Measurements from ENCODE around the gene GRID1.

GRID1 gene

GRCh38 chr10:85649461-85649860 lies 717.1 kb downstream of the GRID1 start:
- no peak for DNase-seq (ENCODE audit: low read depth)

GRCh38 chr10:85648279-85648754 lies 718.3 kb downstream of the GRID1 start:
- DNase-seq (ENCODE audit: low read depth): no peak

- no peak for DNase-seq (ENCODE audit: low read depth)
Measured at GRCh38 chr10:85647741-85648140, 718.9 kb downstream of the GRID1 start.

- no peak for DNase-seq (ENCODE audit: low read depth)
Measured at GRCh38 chr10:85645926-85646711, 720.5 kb downstream of the GRID1 start.

- DNase-seq (ENCODE audit: low read depth): no peak
Measured at GRCh38 chr10:85645053-85645452, 721.5 kb downstream of the GRID1 start.

- no peak for DNase-seq (ENCODE audit: low read depth)
Measured at GRCh38 chr10:85643845-85644525, 722.6 kb downstream of the GRID1 start.

GRCh38 chr10:85643171-85643844 lies 723.3 kb downstream of the GRID1 start:
- DNase-seq (ENCODE audit: low read depth): no peak

GRCh38 chr10:85642421-85643170 lies 724.0 kb downstream of the GRID1 start:
- DNase-seq (ENCODE audit: low read depth): no peak

GRCh38 chr10:85642082-85642420 lies 724.5 kb downstream of the GRID1 start:
- no peak for DNase-seq (ENCODE audit: low read depth)

GRCh38 chr10:85641479-85642009 lies 725.1 kb downstream of the GRID1 start:
- DNase-seq (ENCODE audit: low read depth): no peak

GRCh38 chr10:85638797-85639196 lies 727.8 kb downstream of the GRID1 start:
- no peak for DNase-seq (ENCODE audit: low read depth)

GRCh38 chr10:85635650-85636049 lies 730.9 kb downstream of the GRID1 start:
- DNase-seq (ENCODE audit: low read depth): no peak

GRCh38 chr10:85624511-85624910 lies 742.1 kb downstream of the GRID1 start:
- no peak for DNase-seq (ENCODE audit: low read depth)

GRCh38 chr10:85623758-85624157 lies 742.8 kb downstream of the GRID1 start:
- no peak for DNase-seq (ENCODE audit: low read depth)

GRCh38 chr10:85623342-85623741 lies 743.3 kb downstream of the GRID1 start:
- DNase-seq (ENCODE audit: low read depth): no peak

- DNase-seq (ENCODE audit: low read depth): no peak
Measured at GRCh38 chr10:85622425-85622824, 744.2 kb downstream of the GRID1 start.

- DNase-seq (ENCODE audit: low read depth): no peak
Measured at GRCh38 chr10:85621562-85621961, 745.0 kb downstream of the GRID1 start.

GRCh38 chr10:85620807-85621206 lies 745.8 kb downstream of the GRID1 start:
- DNase-seq (ENCODE audit: low read depth): no peak

- no peak for DNase-seq (ENCODE audit: low read depth)
Measured at GRCh38 chr10:85619832-85620231, 746.8 kb downstream of the GRID1 start.

- no peak for DNase-seq (ENCODE audit: low read depth)
Measured at GRCh38 chr10:85618841-85619240, 747.8 kb downstream of the GRID1 start.

GRCh38 chr10:85617751-85618546 lies 748.6 kb downstream of the GRID1 start:
- DNase-seq (ENCODE audit: low read depth): no peak

Data from stimulated activated CD8-positive, alpha-beta memory T cell treated with anti-CD3 and anti-CD28 coated beads, Interleukin-4, amount 100 ng/mL, for 24 hours (primary cell).